Measurements from ENCODE around the gene ABLIM2.

DNA sequence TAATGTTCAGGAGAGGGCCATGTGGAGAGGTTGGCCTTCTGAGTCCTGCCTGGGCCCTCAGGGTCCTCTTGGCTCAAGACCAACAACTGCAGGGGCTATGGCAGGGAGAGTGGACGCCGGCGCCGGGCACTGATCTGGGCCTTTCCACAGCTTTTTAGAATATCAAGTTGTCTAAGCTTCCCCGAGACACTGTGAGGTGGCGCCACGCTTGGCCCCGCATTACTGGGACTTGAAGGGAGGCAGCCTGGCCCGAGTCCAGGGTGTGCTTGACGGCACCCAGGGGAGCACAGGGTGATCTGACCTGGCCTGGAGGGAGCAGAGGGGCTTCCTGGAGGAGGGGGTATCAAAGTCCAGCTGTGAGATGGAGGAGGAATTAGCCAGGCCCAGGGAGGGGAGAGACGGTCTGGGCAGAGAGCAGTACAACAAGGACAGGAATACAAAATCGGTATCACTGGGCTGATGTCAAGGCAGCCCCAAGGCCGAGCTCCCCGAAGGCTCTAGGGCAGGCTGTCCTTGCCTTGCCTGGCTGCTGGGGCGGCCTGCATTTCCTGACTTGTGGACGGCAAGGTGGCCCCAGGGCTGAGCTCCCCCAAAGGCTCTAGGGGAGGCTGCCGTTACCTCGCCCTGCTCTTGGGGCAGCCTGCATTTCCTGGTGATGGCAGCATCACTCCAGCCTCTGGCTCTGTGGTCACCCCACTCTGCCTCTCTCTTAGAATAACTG, 28.1 kb downstream of the ABLIM2 start:
- TF ChIP-seq, protein P1, sequence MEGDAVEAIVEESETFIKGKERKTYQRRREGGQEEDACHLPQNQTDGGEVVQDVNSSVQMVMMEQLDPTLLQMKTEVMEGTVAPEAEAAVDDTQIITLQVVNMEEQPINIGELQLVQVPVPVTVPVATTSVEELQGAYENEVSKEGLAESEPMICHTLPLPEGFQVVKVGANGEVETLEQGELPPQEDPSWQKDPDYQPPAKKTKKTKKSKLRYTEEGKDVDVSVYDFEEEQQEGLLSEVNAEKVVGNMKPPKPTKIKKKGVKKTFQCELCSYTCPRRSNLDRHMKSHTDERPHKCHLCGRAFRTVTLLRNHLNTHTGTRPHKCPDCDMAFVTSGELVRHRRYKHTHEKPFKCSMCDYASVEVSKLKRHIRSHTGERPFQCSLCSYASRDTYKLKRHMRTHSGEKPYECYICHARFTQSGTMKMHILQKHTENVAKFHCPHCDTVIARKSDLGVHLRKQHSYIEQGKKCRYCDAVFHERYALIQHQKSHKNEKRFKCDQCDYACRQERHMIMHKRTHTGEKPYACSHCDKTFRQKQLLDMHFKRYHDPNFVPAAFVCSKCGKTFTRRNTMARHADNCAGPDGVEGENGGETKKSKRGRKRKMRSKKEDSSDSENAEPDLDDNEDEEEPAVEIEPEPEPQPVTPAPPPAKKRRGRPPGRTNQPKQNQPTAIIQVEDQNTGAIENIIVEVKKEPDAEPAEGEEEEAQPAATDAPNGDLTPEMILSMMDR (IDR thresholded peaks at IDR 0.05 in 4 of 5, conservative IDR thresholded peaks at IDR 0.05 in 1 of 5): no peak
- TF ChIP-seq POLR2A (IDR thresholded peaks at IDR 0.05): no peak

Measured in gastrocnemius medialis (tissue), 4 donors.